Uterus (tissue), 2 donors: ENCODE results near the gene TEKT3.

Experiments
- POLR2A ChIP-seq, 2 donors: fragments of 450-650 bp; IDR thresholded peaks; one replicate each; pipeline ENCODE4 v1.6.1; 2016; ENCODE audit warnings: antibody characterized with exemption in 2 of 2, mild to moderate bottlenecking in 1 of 2, moderate library complexity in 1 of 2
- TF ChIP-seq, protein P1 (sequence below), 4 experiments: fragments of 200-600 bp in 2 of 4; fragments of 450-650 bp in 2 of 4; sonication (generic) in 2 of 4; IDR thresholded peaks; one replicate each; pipeline ENCODE4 v1.5.1; 2016 to 2019; ENCODE audit warnings: antibody characterized with exemption in 4 of 4, mild to moderate bottlenecking in 2 of 4, moderate library complexity in 1 of 4

DNA sequence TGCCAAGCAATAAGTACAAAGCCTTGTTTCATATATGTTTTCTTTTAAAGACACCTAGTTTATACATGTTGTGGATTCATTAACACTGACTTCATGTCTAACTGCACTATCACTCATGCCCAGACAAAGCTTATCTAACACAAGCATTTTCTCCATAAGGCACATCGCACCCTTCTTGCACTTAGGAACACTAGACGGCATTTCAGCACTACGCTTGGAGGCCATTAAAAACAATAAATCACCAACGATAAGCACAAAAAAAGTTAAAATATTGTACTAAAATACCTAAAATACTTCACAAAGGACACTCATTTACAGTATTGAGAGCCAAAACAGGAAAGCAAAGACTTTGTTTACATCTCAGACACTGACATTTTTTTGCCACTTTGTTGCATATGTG is 39.0 kb upstream of the TEKT3 start:
- TF ChIP-seq, protein P1, sequence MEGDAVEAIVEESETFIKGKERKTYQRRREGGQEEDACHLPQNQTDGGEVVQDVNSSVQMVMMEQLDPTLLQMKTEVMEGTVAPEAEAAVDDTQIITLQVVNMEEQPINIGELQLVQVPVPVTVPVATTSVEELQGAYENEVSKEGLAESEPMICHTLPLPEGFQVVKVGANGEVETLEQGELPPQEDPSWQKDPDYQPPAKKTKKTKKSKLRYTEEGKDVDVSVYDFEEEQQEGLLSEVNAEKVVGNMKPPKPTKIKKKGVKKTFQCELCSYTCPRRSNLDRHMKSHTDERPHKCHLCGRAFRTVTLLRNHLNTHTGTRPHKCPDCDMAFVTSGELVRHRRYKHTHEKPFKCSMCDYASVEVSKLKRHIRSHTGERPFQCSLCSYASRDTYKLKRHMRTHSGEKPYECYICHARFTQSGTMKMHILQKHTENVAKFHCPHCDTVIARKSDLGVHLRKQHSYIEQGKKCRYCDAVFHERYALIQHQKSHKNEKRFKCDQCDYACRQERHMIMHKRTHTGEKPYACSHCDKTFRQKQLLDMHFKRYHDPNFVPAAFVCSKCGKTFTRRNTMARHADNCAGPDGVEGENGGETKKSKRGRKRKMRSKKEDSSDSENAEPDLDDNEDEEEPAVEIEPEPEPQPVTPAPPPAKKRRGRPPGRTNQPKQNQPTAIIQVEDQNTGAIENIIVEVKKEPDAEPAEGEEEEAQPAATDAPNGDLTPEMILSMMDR (IDR thresholded peaks at IDR 0.05), result no peak
- no peak for TF ChIP-seq POLR2A (IDR thresholded peaks at IDR 0.05)
